Cardiac muscle cell (in vitro differentiated cells and primary cell): ENCODE results near the gene CTSW. TPM values are rescaled to one million over a fixed set of nuclear protein-coding genes. Genes with fewer than 3 reads are reported as not detected.

Experiments used
- DNase-seq, 2 donors: peaks; one replicate each; pipeline versions ENCODE4 v3.0.0 to v3.0.0-alpha.2; 2010 to 2017; ENCODE audit warnings: low read depth in 1 of 2, low spot score in 1 of 2
- H3K27ac ChIP-seq: fragments of 200-600 bp; sonication (generic); 2 replicates; pipeline ENCODE4 v1.5.1; 2016
- H3K27me3 ChIP-seq: fragments of 200-600 bp; sonication (generic); 2 replicates; pipeline ENCODE4 v1.6.0; 2016; ENCODE audit warnings: control low read depth
- H3K36me3 ChIP-seq: fragments of 200-600 bp; sonication (generic); 2 replicates; pipeline ENCODE4 v1.5.1; 2016; ENCODE audit warnings: control low read depth
- H3K4me1 ChIP-seq: fragments of 200-600 bp; sonication (generic); 2 replicates; pipeline ENCODE4 v1.8.1; 2017; ENCODE audit warnings: low read depth, mild to moderate bottlenecking, mixed run types
- H3K4me3 ChIP-seq: fragments of 200-600 bp; sonication (generic); 2 replicates; pipeline ENCODE4 v1.5.1; 2016; ENCODE audit warnings: mild to moderate bottlenecking
- H3K9me3 ChIP-seq: fragments of 200-600 bp; sonication (generic); 2 replicates; pipeline ENCODE4 v1.5.1; 2017; ENCODE audit warnings: low read depth, mild to moderate bottlenecking, control low read depth
- CTCF ChIP-seq: IDR thresholded peaks from 2 replicates; pipeline ENCODE4 v1.5.1; 2012; ENCODE audit warnings: low read depth, mild to moderate bottlenecking, low read length
- polyA plus RNA-seq: library from polyadenylated mRNA; unstranded; fragments of >200 nt; fragmentation: Nextera tagmentation; extraction: Ambion mirVana; gene quantifications from 2 replicates; pipeline ENCODE4 v1.2.1, GENCODE V29; 2016
- total RNA-seq: library from RNA; depleted of rRNA; stranded (reverse); fragments of >200 nt; gene quantifications from 2 replicates; pipeline ENCODE4 v1.2.3, GENCODE V29; 2016

Gene CTSW
- total and polyA plus RNA-seq, 2 experiments from 2014 or later: 0.60 TPM; not detected in 1

GRCh38 chr11:65903715-65904114, 24.1 kb downstream of the CTSW start:
- no peak for TF ChIP-seq CTCF
- peaks cover 84% of the 10 kb centered on the region for H3K27me3 ChIP-seq
- H3K4me3 ChIP-seq: no peak overlapping the region
- no peak overlapping the region for H3K27ac ChIP-seq
- no peaks in the 10 kb centered on the region for H3K4me1 ChIP-seq
- H3K36me3 ChIP-seq: no peaks in the 10 kb centered on the region
- DNase-seq: no peak
- no peaks in the 10 kb centered on the region for H3K9me3 ChIP-seq

GRCh38 chr11:65906602-65907001, 27.0 kb downstream of the CTSW start:
- Histone ChIP-seq H3K27me3 (peaks cover 60% of the 10 kb centered on the region), H3K4me3 (no peak overlapping the region), H3K27ac (no peak overlapping the region), H3K4me1 (no peaks in the 10 kb centered on the region), H3K36me3 (no peaks in the 10 kb centered on the region), H3K9me3 (no peaks in the 10 kb centered on the region)
- no peak for TF ChIP-seq CTCF
- DNase-seq: no peak

- DNase-seq: no peak
- Histone ChIP-seq H3K27ac (no peak overlapping the region), H3K4me1 (no peaks in the 10 kb centered on the region), H3K27me3 (peaks cover 49% of the 10 kb centered on the region), H3K4me3 (no peak overlapping the region), H3K36me3 (no peaks in the 10 kb centered on the region), H3K9me3 (no peaks in the 10 kb centered on the region)
- TF ChIP-seq CTCF: no peak
Observed at GRCh38 chr11:65907878-65908277, 28.2 kb downstream of the CTSW start.

GRCh38 chr11:65911682-65912568, 32.3 kb downstream of the CTSW start:
- peak; percentile 51 to 82 for DNase-seq
- Histone ChIP-seq H3K27me3 (peaks cover 20% of the 10 kb centered on the region), H3K4me1 (no peaks in the 10 kb centered on the region), H3K4me3 (no peak overlapping the region), H3K36me3 (no peaks in the 10 kb centered on the region), H3K27ac (no peak overlapping the region), H3K9me3 (no peaks in the 10 kb centered on the region)
- peak; percentile 34 for TF ChIP-seq CTCF

- no peak for TF ChIP-seq CTCF
- Histone ChIP-seq H3K27me3 (peaks cover 13% of the 10 kb centered on the region), H3K4me3 (no peak overlapping the region), H3K9me3 (no peaks in the 10 kb centered on the region), H3K27ac (no peak overlapping the region), H3K36me3 (no peaks in the 10 kb centered on the region), H3K4me1 (no peaks in the 10 kb centered on the region)
- DNase-seq: no peak
Observed at GRCh38 chr11:65912845-65913244, 33.2 kb downstream of the CTSW start.
